HG03457 (cell line): ENCODE data around the gene EOGT.

ENCODE experiments used
- ATAC-seq: cut with Tn5 transposase; IDR thresholded peaks from one replicate; pipeline ENCODE4 v1.9.1; 2021; ENCODE audit warnings: moderate number of reproducible peaks; ENCODE audit not compliant: unreplicated experiment

The EOGT gene

GRCh38 chr3:68963891-68964290, 49.6 kb downstream of the EOGT start:
- ATAC-seq, result no peak

- ATAC-seq, result no peak
Measured at GRCh38 chr3:68963376-68963775, 50.1 kb downstream of the EOGT start.

GRCh38 chr3:68958932-68959331, 54.6 kb downstream of the EOGT start:
- ATAC-seq, result no peak

DNA sequence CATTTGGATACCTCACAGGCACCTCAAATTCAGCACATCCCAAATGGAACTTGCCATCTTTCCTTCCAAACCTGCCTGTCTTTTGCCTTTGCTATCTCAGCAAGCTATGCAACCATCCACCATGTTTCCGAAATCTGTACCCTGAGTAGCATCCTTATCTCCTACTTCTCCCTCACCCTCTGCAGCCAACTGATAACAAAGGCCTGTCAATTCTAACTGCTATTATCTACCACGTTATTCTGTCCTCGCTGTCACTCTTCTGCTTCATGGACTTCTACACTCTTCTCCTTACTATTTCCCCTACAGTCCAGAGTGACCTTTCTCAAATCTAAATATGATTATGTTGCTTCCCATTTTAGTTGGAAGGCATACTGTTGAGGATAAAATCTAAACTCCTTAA, 55.6 kb downstream of the EOGT start:
- no peak for ATAC-seq

GRCh38 chr3:68953816-68954444, 59.6 kb downstream of the EOGT start:
- ATAC-seq, result no peak

- ATAC-seq, result no peak
Measured at GRCh38 chr3:68945225-68945624, 68.3 kb downstream of the EOGT start.

- no peak for ATAC-seq
Measured at GRCh38 chr3:68943753-68944500, 69.6 kb downstream of the EOGT start.

DNA sequence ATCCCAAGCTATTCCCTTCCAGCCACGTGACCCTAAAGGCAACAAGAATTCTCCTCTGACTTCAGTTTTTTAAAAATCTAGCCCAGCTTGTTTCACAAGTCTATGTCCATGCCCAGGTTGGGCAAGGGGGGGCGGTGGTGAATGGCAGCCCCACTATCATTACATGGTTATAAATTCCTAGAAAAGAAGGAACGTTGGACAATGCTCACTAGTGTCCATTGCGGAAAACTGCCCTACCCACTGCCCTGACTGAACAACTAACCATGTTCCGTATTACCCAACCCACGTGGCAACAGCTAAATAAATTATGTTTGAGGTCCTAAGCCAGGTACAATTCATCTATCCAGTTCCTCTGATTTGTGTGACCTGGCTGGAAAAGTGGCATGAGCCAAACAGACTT, 72.4 kb downstream of the EOGT start:
- no peak for ATAC-seq

GRCh38 chr3:68936856-68937255, 76.6 kb downstream of the EOGT start:
- ATAC-seq, result no peak

DNA sequence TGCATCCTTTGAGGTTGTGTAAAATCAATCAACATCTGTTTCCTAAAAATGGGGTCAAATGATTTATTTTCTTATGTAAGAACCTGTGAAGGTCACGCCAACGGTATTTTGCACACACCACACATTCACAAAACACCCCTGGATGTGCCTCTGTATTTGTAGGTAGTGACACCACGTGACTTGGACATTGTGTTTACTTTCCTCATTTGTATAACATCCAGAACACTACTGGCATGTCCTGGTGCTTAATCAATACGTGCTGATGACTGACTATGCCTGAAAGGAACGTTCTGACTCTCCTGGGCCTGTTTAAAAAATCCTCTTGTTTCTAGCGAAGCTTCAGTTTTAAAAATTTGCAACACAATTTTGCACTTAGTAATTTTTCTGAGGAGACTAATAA, 77.7 kb downstream of the EOGT start:
- no peak for ATAC-seq

DNA sequence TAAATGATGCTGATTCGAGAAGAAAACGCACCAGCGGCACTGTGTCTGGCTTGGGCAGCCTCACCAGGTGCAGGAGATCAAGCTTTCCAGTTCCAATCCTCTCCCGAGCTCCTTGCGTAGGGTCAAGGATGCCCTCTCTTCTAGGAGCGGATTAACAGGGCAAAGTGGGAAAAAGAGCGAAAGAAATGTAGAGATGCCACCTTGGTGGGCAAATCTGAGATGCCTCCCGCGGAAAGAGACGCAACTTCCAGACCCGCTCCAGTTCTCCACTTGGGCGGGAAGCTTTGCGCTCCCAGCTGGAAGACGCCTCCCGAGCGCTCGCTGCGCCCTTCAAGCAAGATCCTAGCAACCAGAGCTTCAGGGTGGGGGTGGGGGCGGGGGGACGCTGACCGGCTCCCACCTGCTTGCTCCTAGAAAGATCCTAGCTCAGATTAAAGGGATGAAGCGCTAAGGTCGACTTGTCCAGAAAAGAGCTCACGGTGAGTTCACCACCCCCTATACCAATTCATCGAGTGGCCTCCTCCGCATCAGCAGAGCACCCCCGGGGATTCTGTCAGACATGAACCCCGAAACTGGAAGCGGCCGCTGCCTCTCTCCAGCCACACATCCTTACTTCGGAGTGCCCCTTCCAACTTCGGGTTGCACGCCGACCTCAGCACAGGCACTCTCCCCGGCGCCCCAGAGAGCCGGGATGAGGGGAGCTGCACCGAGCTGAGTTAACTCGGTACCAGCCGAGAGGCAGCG, 81.9 kb downstream of the EOGT start:
- ATAC-seq, result no peak
